Posterior vena cava (tissue), 2 donors: ENCODE data around the gene YBEY. TPM values are rescaled to one million over a fixed set of nuclear protein-coding genes. Genes with fewer than 3 reads are reported as not detected.

Source experiments
- total RNA-seq, 2 donors: library from RNA; stranded (reverse); fragmentation: NEBNext Ultra II Directional; extraction: Animal tissue kit (Norgen Biotek cat#: 25700); gene quantifications; one replicate each; pipeline ENCODE4 v1.2.1, GENCODE V29; 2021
- donor health status: DM: yes; HTN: yes; CAD: no.
- donor health status: DM: yes; HTN: yes; CAD: no.

YBEY gene
- total RNA-seq, 2 donors from 2014 or later: 8.4 to 9.3 TPM

Other genes starting within 250 kb of the YBEY start
- gene COL6A2, start 188.2 kb upstream of the YBEY start, total RNA-seq: 1,000 to 10,000 TPM; 1,504 to 1,642 TPM
- 1 to 10 TPM in 1 of 2 donors, under 1 TPM in 1; 0.29 to 1.2 TPM for gene FTCD, start 130.8 kb upstream of the YBEY start, total RNA-seq
- gene SPATC1L, start 101.9 kb upstream of the YBEY start, total RNA-seq: 10 to 100 TPM in 1 of 2 donors, 1 to 10 TPM in 1; 8.4 to 10.9 TPM
- 10 to 100 TPM; 42.5 to 65.0 TPM for gene LSS, start 57.6 kb upstream of the YBEY start, total RNA-seq
- gene MCM3AP, start 731 bp upstream of the YBEY start, total RNA-seq: 10 to 100 TPM; 60.2 to 62.4 TPM
- 1 to 10 TPM in 1 of 2 donors, under 1 TPM in 1; 0.57 to 1.3 TPM for gene C21orf58, start 37.5 kb downstream of the YBEY start, total RNA-seq
- 10 to 100 TPM; 24.0 to 30.5 TPM for gene PCNT, start 37.8 kb downstream of the YBEY start, total RNA-seq
- 10 to 100 TPM; 24.3 to 26.4 TPM for gene DIP2A, start 172.5 kb downstream of the YBEY start, total RNA-seq